ENCODE measurements around the gene MIGA2.

Gene MIGA2

GRCh38 chr9:129012893-129013448 lies 23.5 kb upstream of the MIGA2 start:
- Histone ChIP-seq H3K4me1 (ENCODE audit: control insufficient read depth in 1 of 2, insufficient read depth in 2 of 2, low read length in 2 of 2) (peaks cover 0 to 1% of the 10 kb centered on the region in 2 donors), H3K27me3 (ENCODE audit: low read depth, low read length) (no peaks in the 10 kb centered on the region), H3K36me3 (ENCODE audit: control insufficient read depth in 1 of 2, insufficient read depth in 2 of 2, low read length in 2 of 2) (peaks cover 24 to 63% of the 10 kb centered on the region in 2 donors), H3K9me3 (ENCODE audit: control insufficient read depth in 1 of 2, low read length in 2 of 2) (no peaks in the 10 kb centered on the region), H3K27ac (ENCODE audit: low read length) (no peak overlapping the region), H3K4me3 (ENCODE audit: low read depth in 1 of 2, low read length in 2 of 2) (no peak overlapping the region)

GRCh38 chr9:129013674-129014073 lies 22.8 kb upstream of the MIGA2 start:
- Histone ChIP-seq H3K9me3 (ENCODE audit: control insufficient read depth in 1 of 2, low read length in 2 of 2) (no peaks in the 10 kb centered on the region), H3K36me3 (ENCODE audit: control insufficient read depth in 1 of 2, insufficient read depth in 2 of 2, low read length in 2 of 2) (peaks cover 24 to 56% of the 10 kb centered on the region in 2 donors), H3K27ac (ENCODE audit: low read length) (no peak overlapping the region), H3K27me3 (ENCODE audit: low read depth, low read length) (no peaks in the 10 kb centered on the region), H3K4me1 (ENCODE audit: control insufficient read depth in 1 of 2, insufficient read depth in 2 of 2, low read length in 2 of 2) (no peaks in the 10 kb centered on the region), H3K4me3 (ENCODE audit: low read depth in 1 of 2, low read length in 2 of 2) (no peak overlapping the region)

- no peak overlapping the region for H3K4me3 ChIP-seq (ENCODE audit: low read depth in 1 of 2, low read length in 2 of 2)
- H3K36me3 ChIP-seq (ENCODE audit: control insufficient read depth in 1 of 2, insufficient read depth in 2 of 2, low read length in 2 of 2): peaks cover 24 to 56% of the 10 kb centered on the region in 2 donors
- H3K4me1 ChIP-seq (ENCODE audit: control insufficient read depth in 1 of 2, insufficient read depth in 2 of 2, low read length in 2 of 2): no peaks in the 10 kb centered on the region
- no peak overlapping the region for H3K27ac ChIP-seq (ENCODE audit: low read length)
- H3K9me3 ChIP-seq (ENCODE audit: control insufficient read depth in 1 of 2, low read length in 2 of 2): no peaks in the 10 kb centered on the region
- H3K27me3 ChIP-seq (ENCODE audit: low read depth, low read length): no peaks in the 10 kb centered on the region
These were observed 22.3 kb upstream of the MIGA2 start for GRCh38 chr9:129014124-129014523.

DNA sequence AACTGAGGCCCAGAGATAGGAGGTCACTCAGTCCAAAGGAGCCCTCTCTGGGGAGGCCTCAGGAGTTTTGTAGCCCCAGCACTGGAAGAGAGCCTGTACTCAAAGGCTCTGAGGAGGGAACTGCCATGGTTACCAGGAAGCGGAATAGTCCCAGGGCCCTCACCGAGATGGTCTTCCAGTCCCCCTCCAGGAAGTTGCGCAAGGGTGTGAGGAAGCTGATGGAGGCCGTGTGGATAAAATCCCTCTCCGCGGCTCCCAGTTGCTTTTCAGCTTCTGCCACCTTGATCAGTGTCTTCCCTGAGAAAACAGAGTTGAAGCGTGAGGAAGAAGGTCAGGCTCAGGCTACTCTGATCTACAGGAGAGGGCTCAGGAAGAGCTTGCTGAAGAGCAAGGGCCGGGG lies 21.8 kb upstream of the MIGA2 start:
- H3K36me3 ChIP-seq (ENCODE audit: control insufficient read depth in 1 of 2, insufficient read depth in 2 of 2, low read length in 2 of 2): peaks cover 24 to 53% of the 10 kb centered on the region in 2 donors

GRCh38 chr9:129021091-129021490 lies 15.3 kb upstream of the MIGA2 start:
- no peak overlapping the region for H3K4me3 ChIP-seq (ENCODE audit: low read depth in 1 of 2, low read length in 2 of 2)
- no peaks in the 10 kb centered on the region for H3K9me3 ChIP-seq (ENCODE audit: control insufficient read depth in 1 of 2, low read length in 2 of 2)
- H3K27ac ChIP-seq (ENCODE audit: low read length): no peak overlapping the region

More for the DNA sequence above, 21.8 kb upstream of the MIGA2 start:
- Histone ChIP-seq H3K9me3 (ENCODE audit: control insufficient read depth in 1 of 2, low read length in 2 of 2) (no peaks in the 10 kb centered on the region), H3K4me1 (ENCODE audit: control insufficient read depth in 1 of 2, insufficient read depth in 2 of 2, low read length in 2 of 2) (no peaks in the 10 kb centered on the region), H3K27ac (ENCODE audit: low read length) (no peak overlapping the region), H3K27me3 (ENCODE audit: low read depth, low read length) (no peaks in the 10 kb centered on the region), H3K4me3 (ENCODE audit: low read depth in 1 of 2, low read length in 2 of 2) (no peak overlapping the region)

DNA sequence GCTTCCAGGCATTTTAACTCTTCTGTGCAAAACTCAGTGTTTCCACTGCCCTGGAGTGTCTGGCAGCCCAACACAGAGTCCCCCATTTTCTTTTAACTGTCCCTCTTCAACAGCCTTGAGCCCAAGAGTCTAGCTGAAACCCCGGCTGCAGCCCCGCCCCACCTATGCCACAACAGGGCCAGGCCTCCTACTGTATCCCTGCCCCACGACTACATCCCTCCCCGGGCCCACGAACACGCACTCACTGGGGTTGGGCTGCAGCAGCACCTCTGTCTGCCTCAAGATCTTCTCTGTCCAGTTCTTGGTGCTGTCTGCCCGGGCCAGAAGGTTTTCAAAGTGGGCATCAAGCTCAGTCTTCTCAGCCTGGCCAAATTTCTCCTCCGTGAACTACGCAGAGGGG lies 14.4 kb upstream of the MIGA2 start:
- Histone ChIP-seq H3K27ac (ENCODE audit: low read length) (no peak overlapping the region), H3K9me3 (ENCODE audit: control insufficient read depth in 1 of 2, low read length in 2 of 2) (no peaks in the 10 kb centered on the region), H3K27me3 (ENCODE audit: low read depth, low read length) (no peaks in the 10 kb centered on the region), H3K36me3 (ENCODE audit: control insufficient read depth in 1 of 2, insufficient read depth in 2 of 2, low read length in 2 of 2) (peaks cover 0 to 6% of the 10 kb centered on the region in 2 donors), H3K4me3 (ENCODE audit: low read depth in 1 of 2, low read length in 2 of 2) (no peak overlapping the region), H3K4me1 (ENCODE audit: control insufficient read depth in 1 of 2, insufficient read depth in 2 of 2, low read length in 2 of 2) (peaks cover 0 to 23% of the 10 kb centered on the region in 2 donors)

More at GRCh38 chr9:129021091-129021490, 15.3 kb upstream of the MIGA2 start:
- Histone ChIP-seq H3K27me3 (ENCODE audit: low read depth, low read length) (no peaks in the 10 kb centered on the region), H3K4me1 (ENCODE audit: control insufficient read depth in 1 of 2, insufficient read depth in 2 of 2, low read length in 2 of 2) (peaks cover 0 to 14% of the 10 kb centered on the region in 2 donors), H3K36me3 (ENCODE audit: control insufficient read depth in 1 of 2, insufficient read depth in 2 of 2, low read length in 2 of 2) (peaks cover 0 to 6% of the 10 kb centered on the region in 2 donors)

DNA sequence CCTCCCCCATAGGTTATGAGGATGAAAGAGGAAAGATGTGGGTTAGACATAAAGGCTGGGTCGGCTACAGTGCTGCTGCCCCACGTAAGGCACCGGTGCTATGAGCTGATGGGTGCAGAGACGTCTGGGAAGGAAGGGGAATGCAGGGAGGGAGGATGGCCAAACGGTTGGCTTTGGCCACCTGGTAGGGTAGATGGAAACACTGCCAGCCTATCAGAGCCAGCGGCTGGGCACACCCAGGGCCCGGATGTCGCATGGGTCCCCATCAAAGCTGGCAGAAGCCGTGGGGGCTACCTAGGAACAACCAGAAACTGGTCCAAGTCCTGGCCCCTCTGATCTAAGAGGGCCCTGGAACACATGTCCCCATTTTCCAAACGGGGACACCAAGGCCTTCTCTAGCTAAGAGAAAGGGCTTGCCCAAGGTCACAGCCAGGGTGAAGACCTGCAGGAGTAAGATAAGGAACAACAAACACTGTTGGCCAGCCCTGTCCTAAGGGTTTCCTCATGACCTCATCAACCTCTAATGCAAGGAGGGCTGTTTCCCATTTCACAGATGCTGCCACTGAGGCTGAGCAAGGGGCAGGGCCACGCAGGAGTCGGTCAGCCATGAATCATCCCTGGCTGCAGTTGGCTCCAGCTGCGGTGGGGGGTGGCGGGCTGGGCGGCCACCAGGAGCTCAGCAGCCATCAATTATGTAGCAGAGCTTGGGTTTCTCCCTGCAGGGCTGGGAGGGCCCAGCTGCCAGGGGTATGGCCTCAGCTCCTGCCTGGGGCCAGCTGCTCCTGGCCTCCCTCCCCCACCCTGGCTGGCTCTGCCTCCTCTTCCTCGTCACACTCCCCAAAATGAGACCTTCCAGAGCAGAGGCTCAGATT lies 13.2 kb upstream of the MIGA2 start:
- H3K4me1 ChIP-seq (ENCODE audit: control insufficient read depth in 1 of 2, insufficient read depth in 2 of 2, low read length in 2 of 2): peaks cover 4 to 31% of the 10 kb centered on the region in 2 donors
- no peak overlapping the region for H3K27ac ChIP-seq (ENCODE audit: low read length)
- H3K4me3 ChIP-seq (ENCODE audit: low read depth in 1 of 2, low read length in 2 of 2): no peak overlapping the region
- H3K9me3 ChIP-seq (ENCODE audit: control insufficient read depth in 1 of 2, low read length in 2 of 2): no peaks in the 10 kb centered on the region
- H3K36me3 ChIP-seq (ENCODE audit: control insufficient read depth in 1 of 2, insufficient read depth in 2 of 2, low read length in 2 of 2): peaks cover 0 to 6% of the 10 kb centered on the region in 2 donors
- no peaks in the 10 kb centered on the region for H3K27me3 ChIP-seq (ENCODE audit: low read depth, low read length)

DNA sequence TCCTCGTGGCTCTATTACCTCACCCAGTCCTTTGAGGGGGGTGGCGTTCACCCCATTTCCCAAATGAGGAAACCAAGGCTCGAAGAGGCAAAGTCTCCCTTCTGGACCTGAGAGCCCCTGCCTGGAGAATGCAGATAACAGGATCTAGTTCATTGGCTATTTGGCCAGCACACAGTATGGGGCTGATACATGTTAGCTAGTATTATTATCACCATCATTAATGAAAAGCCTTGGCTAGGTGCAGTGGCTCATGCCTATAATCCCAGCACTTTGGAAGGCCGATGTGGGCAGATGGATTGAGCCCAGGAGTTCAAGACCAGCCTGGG lies 12.6 kb upstream of the MIGA2 start:
- Histone ChIP-seq H3K36me3 (ENCODE audit: control insufficient read depth in 1 of 2, insufficient read depth in 2 of 2, low read length in 2 of 2) (peaks cover 0 to 4% of the 10 kb centered on the region in 2 donors), H3K27ac (ENCODE audit: low read length) (no peak overlapping the region), H3K9me3 (ENCODE audit: control insufficient read depth in 1 of 2, low read length in 2 of 2) (no peaks in the 10 kb centered on the region), H3K4me3 (ENCODE audit: low read depth in 1 of 2, low read length in 2 of 2) (no peak overlapping the region), H3K27me3 (ENCODE audit: low read depth, low read length) (no peaks in the 10 kb centered on the region), H3K4me1 (ENCODE audit: control insufficient read depth in 1 of 2, insufficient read depth in 2 of 2, low read length in 2 of 2) (peaks cover 4 to 33% of the 10 kb centered on the region in 2 donors)

DNA sequence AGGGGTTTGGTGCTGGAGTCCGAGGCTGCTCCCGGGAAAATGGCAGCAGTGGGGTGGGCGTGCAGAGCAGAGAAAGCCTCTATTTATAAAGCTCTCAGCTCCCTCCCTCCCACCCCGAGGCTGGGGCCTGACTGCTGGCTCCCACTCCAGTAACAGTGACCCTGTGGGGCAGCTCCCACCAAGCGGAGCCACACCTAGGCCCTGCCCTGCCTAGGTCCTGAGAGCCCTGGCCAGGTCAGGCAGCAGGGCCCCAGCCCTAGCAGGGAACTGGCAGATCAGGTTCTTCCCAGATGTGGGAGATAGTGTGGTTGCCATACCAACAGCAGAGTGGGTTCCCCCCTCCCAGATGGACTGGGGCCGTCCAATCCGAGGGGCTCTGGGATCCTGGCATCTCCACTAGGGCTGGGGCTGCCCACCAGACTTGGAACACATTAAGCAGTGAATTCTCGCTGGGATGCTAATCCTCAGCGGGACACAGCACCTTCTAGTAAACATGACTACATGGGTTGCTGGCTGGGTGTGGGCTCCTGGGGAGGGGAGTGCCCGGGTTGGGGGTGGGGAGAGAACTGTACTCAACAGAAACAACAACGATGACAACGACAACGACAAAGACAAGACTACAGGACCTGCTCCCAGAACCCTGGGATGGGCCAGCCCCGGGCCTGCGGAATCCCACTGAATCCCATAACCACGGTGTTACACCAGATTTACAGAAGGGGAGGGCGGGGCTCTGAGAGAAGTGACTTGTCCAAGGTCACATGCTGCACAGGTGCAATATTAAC lies 9.8 kb upstream of the MIGA2 start:
- H3K36me3 ChIP-seq (ENCODE audit: control insufficient read depth in 1 of 2, insufficient read depth in 2 of 2, low read length in 2 of 2): no peaks in the 10 kb centered on the region
- H3K27me3 ChIP-seq (ENCODE audit: low read depth, low read length): no peaks in the 10 kb centered on the region
- H3K4me3 ChIP-seq (ENCODE audit: low read depth in 1 of 2, low read length in 2 of 2): peak overlapping the region; percentile 74 to 88
- H3K4me1 ChIP-seq (ENCODE audit: control insufficient read depth in 1 of 2, insufficient read depth in 2 of 2, low read length in 2 of 2): peaks cover 4 to 35% of the 10 kb centered on the region in 2 donors
- no peak overlapping the region for H3K27ac ChIP-seq (ENCODE audit: low read length)
- no peaks in the 10 kb centered on the region for H3K9me3 ChIP-seq (ENCODE audit: control insufficient read depth in 1 of 2, low read length in 2 of 2)

DNA sequence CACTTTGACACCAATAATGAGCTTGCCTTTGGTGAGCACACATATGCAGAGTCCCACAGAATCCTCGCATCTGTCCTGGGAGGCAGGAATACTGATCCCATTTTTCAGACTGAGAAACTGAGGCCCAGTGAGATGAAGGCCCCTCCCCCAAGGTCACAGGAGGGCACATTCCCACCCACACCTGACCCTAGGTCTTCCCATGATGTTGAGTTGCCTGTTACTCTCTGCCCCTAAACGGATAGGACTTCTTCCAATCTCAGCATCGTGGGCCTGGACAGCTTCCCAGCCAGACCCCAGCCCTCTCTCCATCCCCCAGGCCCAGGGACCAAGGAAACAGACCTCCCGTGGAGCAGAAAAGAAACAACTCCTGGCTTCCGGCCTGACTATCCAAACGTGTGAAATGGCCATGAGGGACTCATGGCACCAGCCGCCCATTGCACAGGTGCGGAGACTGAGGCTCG lies 9.2 kb upstream of the MIGA2 start:
- H3K27me3 ChIP-seq (ENCODE audit: low read depth, low read length): no peaks in the 10 kb centered on the region
- H3K4me1 ChIP-seq (ENCODE audit: control insufficient read depth in 1 of 2, insufficient read depth in 2 of 2, low read length in 2 of 2): peaks cover 4 to 35% of the 10 kb centered on the region in 2 donors
- H3K4me3 ChIP-seq (ENCODE audit: low read depth in 1 of 2, low read length in 2 of 2): peak overlapping the region; percentile 74 to 88
- H3K27ac ChIP-seq (ENCODE audit: low read length): peak overlapping the region; percentile 8
- H3K36me3 ChIP-seq (ENCODE audit: control insufficient read depth in 1 of 2, insufficient read depth in 2 of 2, low read length in 2 of 2): no peaks in the 10 kb centered on the region
- H3K9me3 ChIP-seq (ENCODE audit: control insufficient read depth in 1 of 2, low read length in 2 of 2): no peaks in the 10 kb centered on the region

DNA sequence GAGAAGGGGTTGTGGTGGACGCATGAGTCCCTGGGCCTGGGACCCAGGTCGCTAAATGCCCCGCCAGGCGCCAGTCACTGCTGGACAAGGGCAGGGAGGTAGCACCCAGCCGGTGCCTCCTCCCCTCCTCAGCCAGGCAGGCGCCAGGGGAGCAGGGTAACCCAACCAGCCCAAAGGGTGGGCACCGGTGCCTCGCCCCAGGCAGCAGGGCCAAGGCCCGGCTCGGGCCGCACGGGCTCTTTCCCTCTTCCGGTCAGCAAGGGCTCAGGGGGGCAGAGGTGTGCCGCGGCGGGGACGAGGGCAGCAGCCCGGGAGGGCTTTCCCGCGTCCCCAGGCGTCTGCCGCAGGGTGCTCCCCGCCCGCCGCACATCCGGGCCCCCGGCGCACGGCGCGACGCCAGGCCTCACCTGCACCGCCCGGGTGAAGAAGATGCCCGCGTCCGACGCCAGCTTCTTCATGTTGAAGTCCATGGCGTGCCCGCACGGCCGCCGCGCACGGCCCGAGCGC lies 8.7 kb upstream of the MIGA2 start:
- peaks cover 4 to 35% of the 10 kb centered on the region in 2 donors for H3K4me1 ChIP-seq (ENCODE audit: control insufficient read depth in 1 of 2, insufficient read depth in 2 of 2, low read length in 2 of 2)
- H3K27ac ChIP-seq (ENCODE audit: low read length): peak overlapping the region; percentile 8
- no peaks in the 10 kb centered on the region for H3K36me3 ChIP-seq (ENCODE audit: control insufficient read depth in 1 of 2, insufficient read depth in 2 of 2, low read length in 2 of 2)
- H3K9me3 ChIP-seq (ENCODE audit: control insufficient read depth in 1 of 2, low read length in 2 of 2): no peaks in the 10 kb centered on the region
- H3K27me3 ChIP-seq (ENCODE audit: low read depth, low read length): no peaks in the 10 kb centered on the region
- peak overlapping the region; percentile 74 to 88 for H3K4me3 ChIP-seq (ENCODE audit: low read depth in 1 of 2, low read length in 2 of 2)
